ENCODE data around the gene CS. TPM values are rescaled to one million over a fixed set of nuclear protein-coding genes. Genes with fewer than 3 reads are reported as not detected.

Gene CS
- total RNA-seq, 2 donors from 2014 or later: 319 to 351 TPM

- Mint-ChIP-seq H3K9me3 (no peaks in the 10 kb centered on the region), H3K27ac (peak overlapping the region; percentile 96 to 97), H3K36me3 (peaks cover 12 to 13% of the 10 kb centered on the region in 2 donors)
- no peak for DNase-seq (ENCODE audit: low spot score in 2 of 2)
- ATAC-seq: no peak
These were observed 77.6 kb downstream of the CS start for GRCh38 chr12:56222531-56222895.

- peak; percentile 91 to 93 for DNase-seq (ENCODE audit: low spot score in 2 of 2)
- Mint-ChIP-seq H3K9me3 (no peaks in the 10 kb centered on the region), H3K27ac (peak within 1 kb of the TSS; percentile 96 to 97), H3K36me3 (peaks cover 12 to 13% of the 10 kb centered on the region in 2 donors)
- peak; percentile 86 to 88 for ATAC-seq
These were observed 78.2 kb downstream of the CS start, which contains the start of gene RNF41 for GRCh38 chr12:56221757-56222530. Gene RNF41, minus strand, starts transcription at chr12:56221922. Its CDS starts 7,875 bp downstream, at chr12:56214047.

Other genes with a start within 250 kb of the CS start
- under 1 TPM; 0.25 to 0.34 TPM for gene ERBB3, start 220.2 kb downstream of the CS start, total RNA-seq
- gene PA2G4, start 195.8 kb downstream of the CS start, total RNA-seq: 100 to 1,000 TPM; 224 to 356 TPM
- 1,000 to 10,000 TPM; 5,050 to 5,339 TPM for gene RPL41, start 183.7 kb downstream of the CS start, total RNA-seq
- 10 to 100 TPM in 1 of 2 donors, 1 to 10 TPM in 1; 7.1 to 15.0 TPM for gene ZC3H10, start 182.1 kb downstream of the CS start, total RNA-seq
- 100 to 1,000 TPM; 159 to 197 TPM for gene ESYT1, start 172.1 kb downstream of the CS start, total RNA-seq
- 100 to 1,000 TPM in 1 of 2 donors, 10 to 100 TPM in 1; 99.7 to 112 TPM for gene MYL6B, start 147.7 kb downstream of the CS start, total RNA-seq
- gene MYL6, start 142.0 kb downstream of the CS start, total RNA-seq: 1,000 to 10,000 TPM; 1,014 to 1,193 TPM
- gene SMARCC2, start 110.8 kb downstream of the CS start, total RNA-seq: 100 to 1,000 TPM; 101 to 123 TPM
- 10 to 100 TPM; 33.4 to 39.0 TPM for gene RNF41, start 78.4 kb downstream of the CS start, total RNA-seq
- gene NABP2, start 76.0 kb downstream of the CS start, total RNA-seq: 10 to 100 TPM; 60.7 to 90.5 TPM
- gene SLC39A5, start 70.3 kb downstream of the CS start, total RNA-seq: 1 to 10 TPM in 1 of 2 donors, under 1 TPM in 1; 0.51 to 2.0 TPM
- 10 to 100 TPM; 26.4 to 35.8 TPM for gene ANKRD52, start 41.9 kb downstream of the CS start, total RNA-seq
- 1 to 10 TPM; 5.2 to 6.3 TPM for gene COQ10A, start 33.4 kb downstream of the CS start, total RNA-seq
- 100 to 1,000 TPM in 1 of 2 donors, 10 to 100 TPM in 1; 58.2 to 112 TPM for gene CNPY2, start 15.7 kb upstream of the CS start, total RNA-seq
- gene PAN2, start 33.7 kb upstream of the CS start, total RNA-seq: 10 to 100 TPM; 54.0 to 71.4 TPM
- gene IL23A, start 38.6 kb upstream of the CS start, total RNA-seq: 10 to 100 TPM in 1 of 2 donors, 1 to 10 TPM in 1; 9.6 to 20.9 TPM
- gene STAT2, start 59.8 kb upstream of the CS start, total RNA-seq: 100 to 1,000 TPM; 170 to 172 TPM
- not detected for gene APOF, start 62.5 kb upstream of the CS start, total RNA-seq
- 10 to 100 TPM; 60.4 to 61.6 TPM for gene TIMELESS, start 149.1 kb upstream of the CS start, total RNA-seq
- not detected for gene MIP, start 154.3 kb upstream of the CS start, total RNA-seq
- gene SPRYD4, start 168.2 kb upstream of the CS start, total RNA-seq: 1 to 10 TPM; 3.4 to 3.9 TPM
- 1 to 10 TPM; 4.4 to 4.7 TPM for gene GLS2, start 187.8 kb upstream of the CS start, total RNA-seq
- gene RBMS2, start 221.5 kb upstream of the CS start, total RNA-seq: 1 to 10 TPM; 2.5 to 6.2 TPM